Stomach smooth muscle (tissue), 2 donors: ENCODE measurements around the gene CNTN4.
"Not testable (repeated sequence)": the region's sequence is repeated elsewhere in the genome, so short reads cannot be mapped to it uniquely, and the experiment has no call there.

Source experiments
- H3K27ac ChIP-seq: one replicate; pipeline ENCODE4 v1.7.0; 2013; ENCODE audit warnings: mild to moderate bottlenecking, low read length, inconsistent platforms
- H3K27me3 ChIP-seq, 2 donors: one replicate each; pipeline ENCODE4 v1.7.0; 2013; ENCODE audit warnings: low read length in 2 of 2; ENCODE audit not compliant: insufficient read depth in 2 of 2, control insufficient read depth in 1 of 2
- H3K36me3 ChIP-seq, 2 donors: one replicate each; pipeline ENCODE4 v1.7.0; 2013; ENCODE audit warnings: low read length in 2 of 2; ENCODE audit not compliant: control insufficient read depth in 2 of 2, insufficient read depth in 2 of 2
- H3K4me1 ChIP-seq: one replicate; pipeline ENCODE4 v1.7.0; 2013; ENCODE audit warnings: low read length; ENCODE audit not compliant: control insufficient read depth, insufficient read depth
- H3K4me3 ChIP-seq, 2 donors: one replicate each; pipeline ENCODE4 v1.7.0; 2013; ENCODE audit warnings: low read length in 2 of 2
- H3K9ac ChIP-seq, 2 donors: one replicate each; pipeline ENCODE4 v1.7.0; 2013; ENCODE audit warnings: low read length in 2 of 2, mild to moderate bottlenecking in 1 of 2
- H3K9me3 ChIP-seq, 2 donors: one replicate each; pipeline ENCODE4 v1.7.0; 2013; ENCODE audit warnings: low read length in 2 of 2; ENCODE audit not compliant: control insufficient read depth in 2 of 2
- donor health status: healthy.
- donor health status: Pancreatic carcinoma.

The CNTN4 gene

DNA sequence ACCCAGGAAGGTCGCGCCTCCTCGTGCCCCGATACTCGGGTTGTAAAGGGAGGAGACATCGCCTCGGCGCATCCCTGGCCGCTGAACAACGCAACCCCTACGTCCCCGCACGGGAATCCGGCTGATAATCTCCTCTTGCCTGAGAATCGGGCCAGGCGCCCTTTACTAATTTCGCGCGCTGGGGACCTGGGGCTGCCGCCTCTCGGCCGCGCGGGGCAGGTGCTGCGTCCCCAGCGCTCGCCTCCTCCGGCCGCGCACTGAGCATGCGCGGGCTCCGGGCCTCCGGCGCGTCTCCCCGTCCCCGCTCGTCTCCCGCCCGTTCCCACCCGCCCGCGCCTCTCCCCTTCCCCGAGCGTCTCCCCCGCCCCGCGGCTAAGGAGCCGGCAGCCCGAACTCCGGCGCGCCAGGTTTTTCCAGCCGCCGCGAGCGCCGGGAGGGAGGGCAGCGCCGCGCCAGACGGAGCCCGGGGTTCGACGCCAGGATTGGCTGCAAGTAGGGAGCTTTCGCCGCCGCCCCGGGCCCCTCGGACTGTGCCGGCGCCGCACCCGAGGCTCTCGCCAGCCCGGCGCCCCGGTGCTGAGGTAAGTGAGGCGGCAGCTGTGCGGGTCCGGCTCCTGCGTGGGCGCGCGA, at the start of gene CNTN4:
Gene CNTN4 (plus strand): TSS at position 469 of the 630 bp plus-strand sequence.
- Histone ChIP-seq H3K36me3 (no peaks in the 10 kb centered on the region), H3K27me3 (peaks cover 12 to 35% of the 10 kb centered on the region in 2 donors), H3K4me1 (no peaks in the 10 kb centered on the region), H3K27ac (no peak within 1 kb of the TSS), H3K9me3 (no peaks in the 10 kb centered on the region), H3K4me3 (peak within 1 kb of the TSS; percentile 31 to 70), H3K9ac (no peak within 1 kb of the TSS)

DNA sequence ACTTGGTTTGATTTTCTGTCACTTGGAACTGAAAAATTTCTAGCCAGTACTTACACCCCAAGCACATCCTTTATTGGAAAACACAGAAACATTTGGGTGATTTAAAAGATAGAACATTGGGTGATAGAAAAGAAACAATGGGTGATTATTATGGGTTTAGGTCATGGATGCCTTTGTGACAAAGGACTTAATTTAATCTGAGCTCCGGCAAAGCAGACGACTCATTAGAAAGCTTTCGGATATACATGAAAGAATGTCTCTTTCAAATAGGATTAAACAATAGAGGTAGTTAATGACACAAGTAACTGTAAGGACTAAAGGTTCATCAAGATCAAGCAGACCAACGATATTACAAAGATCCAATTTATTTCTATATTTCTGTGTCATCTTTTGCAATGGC, 37.3 kb upstream of the CNTN4 start:
- Histone ChIP-seq H3K9me3 (no peaks in the 10 kb centered on the region), H3K4me1 (no peaks in the 10 kb centered on the region), H3K27ac (no peak overlapping the region), H3K27me3 (no peaks in the 10 kb centered on the region), H3K9ac (no peak overlapping the region), H3K36me3 (no peaks in the 10 kb centered on the region), H3K4me3 (no peak overlapping the region)

DNA sequence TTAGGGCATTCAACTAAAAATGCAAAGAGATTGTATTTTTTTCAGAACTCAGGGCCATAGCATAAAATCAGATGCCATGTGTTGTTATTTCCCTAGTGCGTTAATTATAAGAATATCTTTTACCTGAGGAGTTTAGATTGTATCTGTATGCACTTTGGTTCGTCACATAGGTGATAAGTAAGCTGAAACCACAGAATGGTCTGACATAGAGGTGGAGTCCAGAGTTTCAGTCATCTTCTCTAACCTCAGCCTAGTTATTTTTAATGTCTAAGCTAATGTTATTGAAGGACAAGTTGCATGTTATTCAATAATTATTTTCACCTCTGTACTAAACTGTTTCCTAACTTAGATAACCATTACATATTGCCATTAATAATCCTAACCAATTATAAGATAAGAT, 27.1 kb upstream of the CNTN4 start:
- no peaks in the 10 kb centered on the region for H3K4me1 ChIP-seq
- H3K27ac ChIP-seq: no peak overlapping the region
- no peak overlapping the region for H3K9ac ChIP-seq
- H3K27me3 ChIP-seq: no peaks in the 10 kb centered on the region
- no peaks in the 10 kb centered on the region for H3K36me3 ChIP-seq
- no peak overlapping the region for H3K4me3 ChIP-seq
- H3K9me3 ChIP-seq: no peaks in the 10 kb centered on the region

DNA sequence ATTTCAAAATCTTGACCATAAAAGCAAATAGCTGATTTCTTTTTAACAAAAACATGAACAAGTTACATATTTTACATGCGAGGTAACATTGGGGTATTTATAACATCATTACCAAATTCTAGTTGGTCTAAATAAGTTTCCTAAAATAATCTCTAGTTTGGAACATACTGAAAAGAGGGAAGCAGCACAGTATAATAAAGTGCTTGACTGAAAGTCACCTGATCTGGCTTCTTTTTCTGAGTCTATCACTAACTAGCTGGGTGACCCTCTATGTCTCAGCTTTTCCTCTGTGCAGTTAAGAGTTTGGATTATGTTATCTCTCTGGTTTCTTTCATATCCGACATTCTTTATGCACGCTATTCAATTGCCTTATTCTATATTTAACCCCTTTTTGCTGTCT, 19.8 kb upstream of the CNTN4 start:
- Histone ChIP-seq H3K4me1 (no peaks in the 10 kb centered on the region), H3K9me3 (peaks cover 0 to 2% of the 10 kb centered on the region in 2 donors), H3K9ac (no peak overlapping the region), H3K36me3 (no peaks in the 10 kb centered on the region), H3K4me3 (no peak overlapping the region), H3K27ac (no peak overlapping the region), H3K27me3 (no peaks in the 10 kb centered on the region)

DNA sequence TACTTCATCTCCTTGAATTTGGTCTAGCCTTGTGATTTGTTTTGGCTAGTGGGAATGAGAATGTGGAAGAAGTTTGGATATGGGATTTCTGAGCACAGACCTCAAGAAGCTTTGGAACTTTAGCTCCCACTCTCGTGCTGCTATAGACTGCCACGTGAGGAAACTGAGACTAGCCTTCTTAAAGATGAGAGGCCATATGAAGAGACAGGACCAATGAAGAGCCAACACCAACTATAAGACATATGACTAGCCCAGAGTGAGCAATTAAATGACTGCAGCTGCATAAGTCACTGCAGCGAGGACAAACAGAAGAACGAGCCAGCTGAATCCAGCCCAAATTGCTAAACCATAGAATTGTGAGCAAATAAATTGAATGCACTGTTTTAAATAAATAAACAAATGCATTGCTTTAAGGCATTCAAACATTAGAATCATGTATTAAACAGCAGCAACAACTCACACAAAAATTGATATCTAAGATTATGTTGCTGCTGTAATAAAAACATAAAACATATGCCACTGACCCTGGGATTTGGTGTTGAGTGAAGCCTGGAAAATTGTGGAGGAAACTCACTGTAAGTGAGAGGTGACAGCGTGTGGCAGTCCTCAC, 15.7 kb upstream of the CNTN4 start:
- H3K9me3 ChIP-seq: peaks cover 0 to 2% of the 10 kb centered on the region in 2 donors

DNA sequence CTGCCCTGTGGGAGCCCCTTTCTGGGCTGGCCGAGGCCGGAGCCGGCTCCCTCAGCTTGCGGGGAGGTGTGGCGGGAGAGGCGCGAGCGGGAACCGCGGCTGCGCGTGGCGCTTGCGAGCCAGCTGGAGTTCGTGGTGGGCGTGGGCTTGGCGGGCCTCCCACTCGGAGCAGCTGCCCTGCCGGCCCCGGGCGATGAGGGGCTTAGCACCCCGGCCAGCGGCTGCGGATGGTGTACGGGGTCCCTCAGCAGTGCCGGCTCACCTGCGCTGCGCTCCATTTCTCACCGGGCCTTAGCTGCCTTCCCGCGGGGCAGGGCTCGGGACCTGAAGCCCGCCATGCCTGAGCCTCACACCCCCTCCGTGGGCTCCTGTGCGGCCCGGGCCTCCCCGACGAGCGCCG, 15.1 kb upstream of the CNTN4 start:
- H3K27ac ChIP-seq, H3K9me3 ChIP-seq, H3K27me3 ChIP-seq, H3K9ac ChIP-seq, H3K36me3 ChIP-seq, H3K4me3 ChIP-seq, H3K4me1 ChIP-seq: not testable (repeated sequence)

More for the DNA sequence above, 15.7 kb upstream of the CNTN4 start:
- Histone ChIP-seq H3K27ac (no peak overlapping the region), H3K9ac (no peak overlapping the region), H3K4me1 (no peaks in the 10 kb centered on the region), H3K4me3 (no peak overlapping the region), H3K36me3 (no peaks in the 10 kb centered on the region), H3K27me3 (no peaks in the 10 kb centered on the region)

DNA sequence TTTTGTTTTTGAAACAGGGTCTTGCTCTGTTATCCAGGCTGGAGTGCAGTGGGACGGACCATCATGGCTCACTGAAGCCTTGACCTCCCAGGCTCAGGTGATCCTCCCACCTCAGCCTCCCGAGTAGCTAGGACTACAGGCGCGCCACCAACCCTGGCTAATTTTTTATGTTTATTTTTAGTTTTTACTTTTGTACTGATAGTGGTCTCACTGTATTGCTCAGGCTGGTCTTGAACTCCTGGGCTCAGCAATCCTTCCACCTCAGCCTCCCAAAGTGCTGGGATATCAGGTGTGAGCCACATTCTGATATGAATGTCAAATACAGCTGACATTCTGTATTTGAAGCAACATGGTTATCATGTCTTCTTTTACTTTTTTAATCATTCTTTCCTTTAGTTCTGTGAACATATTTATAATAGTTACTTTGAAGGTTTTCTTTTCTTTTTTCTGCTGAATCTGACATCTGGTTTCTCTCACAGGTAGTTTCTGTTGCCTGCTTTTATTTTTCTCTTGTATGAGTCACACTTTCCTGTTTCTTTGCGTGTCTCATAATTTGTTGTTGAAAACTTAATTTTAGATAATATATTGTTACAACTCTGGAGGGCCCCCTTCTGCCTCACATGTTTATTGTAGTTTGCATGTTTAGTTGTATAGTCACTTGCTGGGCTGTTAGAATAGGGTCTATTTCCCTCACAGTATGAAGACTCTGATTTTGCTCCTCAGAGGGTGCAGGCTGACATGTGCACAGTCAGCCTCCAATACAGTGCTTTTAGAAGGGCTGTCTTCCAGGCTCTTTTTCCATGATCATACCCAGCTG, 8.4 kb upstream of the CNTN4 start:
- H3K9me3 ChIP-seq: no peaks in the 10 kb centered on the region
- no peak overlapping the region for H3K4me3 ChIP-seq
- H3K36me3 ChIP-seq: no peaks in the 10 kb centered on the region
- H3K4me1 ChIP-seq: no peaks in the 10 kb centered on the region
- peaks cover 0 to 5% of the 10 kb centered on the region in 2 donors for H3K27me3 ChIP-seq
- no peak overlapping the region for H3K9ac ChIP-seq
- H3K27ac ChIP-seq: no peak overlapping the region

DNA sequence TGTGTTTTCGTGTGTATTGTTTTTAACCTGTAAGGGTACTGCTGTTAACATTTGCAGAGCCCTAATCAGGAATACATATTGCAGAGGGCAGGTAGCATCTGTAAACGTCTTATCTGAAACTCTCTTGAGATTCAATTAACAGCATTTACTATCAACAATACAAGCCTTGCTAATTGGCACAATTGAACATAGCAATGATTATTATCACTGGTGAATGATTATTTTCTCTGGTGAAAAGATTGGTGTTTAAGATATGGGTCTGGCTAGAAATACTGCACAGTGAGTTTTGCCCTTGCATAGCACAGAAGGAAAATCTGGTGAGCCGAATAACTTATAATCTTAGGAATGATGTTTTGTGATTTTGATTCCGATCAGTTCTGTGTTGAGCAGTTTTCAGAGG, 5.9 kb upstream of the CNTN4 start:
- Histone ChIP-seq H3K4me3 (no peak overlapping the region), H3K4me1 (no peaks in the 10 kb centered on the region), H3K36me3 (no peaks in the 10 kb centered on the region), H3K9ac (no peak overlapping the region), H3K27ac (no peak overlapping the region), H3K27me3 (peaks cover under 1 to 8% of the 10 kb centered on the region in 2 donors), H3K9me3 (no peaks in the 10 kb centered on the region)

DNA sequence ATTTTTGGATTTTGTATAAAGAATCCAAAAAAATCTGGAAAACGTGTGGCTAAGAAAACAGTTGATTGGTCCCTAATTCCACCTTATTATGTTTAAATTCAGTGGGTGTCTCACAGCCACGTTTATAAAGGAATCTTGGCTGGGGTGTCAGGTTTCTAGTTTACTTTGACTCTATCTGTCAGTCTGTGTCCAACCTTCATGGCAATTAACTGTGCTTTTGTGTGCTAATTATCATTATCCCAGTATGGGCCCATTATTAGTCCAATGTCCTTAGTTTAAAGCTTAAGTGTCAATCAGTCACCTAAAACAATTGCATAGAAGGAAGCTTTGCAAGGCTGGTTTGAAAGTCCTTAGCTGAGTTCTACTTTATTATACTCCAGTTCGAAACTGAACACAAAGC, 3.7 kb upstream of the CNTN4 start:
- Histone ChIP-seq H3K4me1 (no peaks in the 10 kb centered on the region), H3K9ac (no peak overlapping the region), H3K27ac (no peak overlapping the region), H3K36me3 (no peaks in the 10 kb centered on the region), H3K9me3 (no peaks in the 10 kb centered on the region), H3K27me3 (peaks cover 11 to 24% of the 10 kb centered on the region in 2 donors), H3K4me3 (no peak overlapping the region)

DNA sequence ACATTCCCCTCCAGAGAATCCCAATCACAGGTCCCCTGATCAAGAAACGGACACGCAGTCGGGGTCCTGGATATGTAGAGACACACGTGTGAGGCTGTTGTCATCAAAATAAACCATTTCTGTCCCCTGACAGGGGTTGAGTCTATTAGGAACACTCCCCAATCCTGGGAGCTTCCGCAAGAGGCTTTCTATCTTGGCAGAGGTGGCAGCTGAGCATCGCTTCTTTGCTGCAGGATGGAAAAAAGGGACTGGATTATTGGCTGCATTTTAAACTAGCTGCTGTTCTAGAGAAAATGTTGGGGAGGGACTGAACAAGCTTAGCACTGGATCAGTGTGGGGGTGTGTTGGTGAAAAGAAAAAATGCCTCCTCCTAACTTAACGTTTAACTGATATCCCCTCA, 2.5 kb upstream of the CNTN4 start:
- Histone ChIP-seq H3K9ac (no peak overlapping the region), H3K4me3 (no peak overlapping the region), H3K36me3 (no peaks in the 10 kb centered on the region), H3K27me3 (peaks cover 12 to 35% of the 10 kb centered on the region in 2 donors), H3K27ac (no peak overlapping the region), H3K4me1 (no peaks in the 10 kb centered on the region), H3K9me3 (no peaks in the 10 kb centered on the region)
